Fibroblast of lung (primary cell): ENCODE data around the gene CEP128.

Source experiments
- CTCF ChIP-seq, 2 donors: IDR thresholded peaks in 1 of 2; conservative IDR thresholded peaks in 1 of 2; 1 replicate in 1 of 2; 2 replicates in 1 of 2; pipeline ENCODE4 v1.5.1; 2011 to 2012; ENCODE audit warnings: low read length in 2 of 2, control low read depth in 1 of 2, inconsistent platforms in 1 of 2, low read depth in 1 of 2, mild to moderate bottlenecking in 1 of 2
- EZH2 ChIP-seq: IDR thresholded peaks from 2 replicates; pipeline ENCODE4 v1.5.1; 2012; ENCODE audit warnings: low read length, control low read depth, mild to moderate bottlenecking; ENCODE audit errors: missing control alignments

DNA sequence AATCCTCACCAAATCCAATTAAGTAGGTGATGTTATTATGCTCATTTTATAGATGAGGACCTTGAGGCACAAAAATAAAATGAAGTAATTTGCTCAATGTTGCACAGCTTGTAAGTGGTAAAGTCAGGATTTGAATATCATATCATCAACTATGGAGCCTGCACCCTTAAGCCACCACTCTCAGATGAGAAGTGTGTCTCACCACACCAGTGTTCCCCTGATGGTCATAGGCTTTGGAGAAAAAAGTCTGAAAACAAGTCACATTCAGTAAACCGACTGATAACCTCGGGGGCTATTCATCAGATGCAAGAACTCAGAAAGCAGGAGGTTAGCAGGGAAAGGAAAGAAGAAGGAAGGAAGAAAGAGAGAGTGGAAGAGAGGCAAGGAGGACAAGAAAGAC lies 16.7 kb upstream of the CEP128 start:
- no peak for TF ChIP-seq CTCF (conservative IDR thresholded peaks at IDR 0.05 in 1 of 2, IDR thresholded peaks at IDR 0.05 in 1 of 2; ENCODE audit: low read depth in 1 of 2, low read length in 2 of 2)
- no peak for TF ChIP-seq EZH2
